Panc1 (cell line): ENCODE measurements around the gene TSPO2. TPM values are rescaled to one million over a fixed set of nuclear protein-coding genes. Genes with fewer than 3 reads are reported as not detected.

ENCODE experiments used
- ATAC-seq: fragments of 200-7000 bp; cut with Tn5 transposase; 2 replicates; pipeline ENCODE4 v1.9.1; 2020; ENCODE audit warnings: mild to moderate bottlenecking, moderate library complexity
- BruUV-seq: library from RNA; stranded (reverse); fragments of 400-500 nt; replicated peaks from 2 replicates; lab custom pipeline; 2021; lab: Mats Ljungman, UMichigan
- CTCF ChIA-PET: fragments of 300-600 bp; sonication (Branson Sonifier 250); formaldehyde crosslinking; loops from one replicate; lab custom pipeline; 2022; ENCODE audit warnings: antibody characterized with exemption; lab: Charles Lee
- POLR2A ChIA-PET: fragments of 300-600 bp; sonication (Branson Sonifier 250); formaldehyde crosslinking; loops from one replicate; lab custom pipeline; 2022; ENCODE audit warnings: antibody characterized with exemption; lab: Charles Lee
- DNase-seq: peaks from one replicate; pipeline ENCODE4 v3.0.0-alpha.2; 2010; ENCODE audit warnings: low read depth, low spot score
- H3K27ac ChIP-seq: 2 replicates; pipeline ENCODE4 v1.5.1; 2011; ENCODE audit warnings: mild to moderate bottlenecking, low read length, inconsistent platforms
- H3K27me3 ChIP-seq: fragments of 200-500 bp; sonication (Bioruptor generic); 2 replicates; pipeline ENCODE4 v1.6.0; 2014; ENCODE audit warnings: low read length, inconsistent platforms; ENCODE audit not compliant: control insufficient read depth, insufficient read depth
- H3K36me3 ChIP-seq: fragments of 200-500 bp; sonication (Bioruptor generic); 2 replicates; pipeline ENCODE4 v1.5.1; 2014; ENCODE audit warnings: inconsistent platforms, mild to moderate bottlenecking, low read length, moderate library complexity; ENCODE audit not compliant: control insufficient read depth, insufficient read depth
- H3K4me1 ChIP-seq: 2 replicates; pipeline ENCODE4 v1.5.1; 2011; ENCODE audit warnings: inconsistent platforms, mild to moderate bottlenecking, low read length, moderate library complexity; ENCODE audit not compliant: control insufficient read depth, insufficient read depth
- H3K4me3 ChIP-seq, 2 experiments: 2 replicates each; pipeline ENCODE4 v1.5.1; 2011 to 2012; ENCODE audit warnings: low read depth in 2 of 2, low read length in 2 of 2, mild to moderate bottlenecking in 2 of 2, inconsistent platforms in 1 of 2, moderate library complexity in 1 of 2
- H3K9me3 ChIP-seq: fragments of 200-500 bp; sonication (Bioruptor generic); 2 replicates; pipeline ENCODE4 v1.5.1; 2014; ENCODE audit warnings: low read depth, mild to moderate bottlenecking, inconsistent platforms, low read length, moderate library complexity; ENCODE audit not compliant: control insufficient read depth, insufficient read depth
- POLR2AphosphoS5 ChIP-seq: IDR thresholded peaks from 2 replicates; pipeline ENCODE4 v1.6.1; 2012; ENCODE audit warnings: mild to moderate bottlenecking, low read depth, low read length, moderate library complexity
- SIN3A ChIP-seq: IDR thresholded peaks from 2 replicates; pipeline ENCODE4 v1.6.1; 2012; ENCODE audit warnings: low read depth, mild to moderate bottlenecking, low read length, moderate library complexity, borderline replicate concordance; ENCODE audit not compliant: insufficient read depth
- TCF7L2 ChIP-seq: IDR thresholded peaks from 2 replicates; pipeline ENCODE4 v1.6.1; 2011; ENCODE audit warnings: mild to moderate bottlenecking, low read depth, low read length, inconsistent platforms
- in situ Hi-C: cut with HindIII; loops from 2 replicates; pipeline ENCODE4 v1.10.0; 2016; ENCODE audit warnings: low sequenced_read_pairs, low pct_unique_long_range_greater_than_20kb
- intact Hi-C: fragments of 100-400 bp; cut with micrococcal nuclease; formaldehyde crosslinking; loops from one replicate; pipeline ENCODE4 v1.10.0; 2022; ENCODE audit not compliant: unreplicated experiment
- total RNA-seq: library from RNA; stranded (reverse); gene quantifications from one replicate; pipeline ENCODE4 v1.2.1, GENCODE V29; 2021; ENCODE audit not compliant: unreplicated experiment
- TF ChIP-seq, protein P1 (sequence below): fragments of 450-650 bp; IDR thresholded peaks from 2 replicates; pipeline ENCODE4 v1.5.1; 2017; ENCODE audit warnings: mild to moderate bottlenecking
- TF ChIP-seq, protein P2 (sequence below), 2 experiments: IDR thresholded peaks; 2 replicates each; pipeline ENCODE4 v1.6.1; 2011 to 2012; ENCODE audit warnings: low read depth in 2 of 2, control low read depth in 1 of 2, low read length in 1 of 2, mild to moderate bottlenecking in 1 of 2, moderate library complexity in 1 of 2; ENCODE audit not compliant: insufficient read depth in 1 of 2

TSPO2 gene
- total RNA-seq, 1 experiment from 2014 or later: not detected

DNA sequence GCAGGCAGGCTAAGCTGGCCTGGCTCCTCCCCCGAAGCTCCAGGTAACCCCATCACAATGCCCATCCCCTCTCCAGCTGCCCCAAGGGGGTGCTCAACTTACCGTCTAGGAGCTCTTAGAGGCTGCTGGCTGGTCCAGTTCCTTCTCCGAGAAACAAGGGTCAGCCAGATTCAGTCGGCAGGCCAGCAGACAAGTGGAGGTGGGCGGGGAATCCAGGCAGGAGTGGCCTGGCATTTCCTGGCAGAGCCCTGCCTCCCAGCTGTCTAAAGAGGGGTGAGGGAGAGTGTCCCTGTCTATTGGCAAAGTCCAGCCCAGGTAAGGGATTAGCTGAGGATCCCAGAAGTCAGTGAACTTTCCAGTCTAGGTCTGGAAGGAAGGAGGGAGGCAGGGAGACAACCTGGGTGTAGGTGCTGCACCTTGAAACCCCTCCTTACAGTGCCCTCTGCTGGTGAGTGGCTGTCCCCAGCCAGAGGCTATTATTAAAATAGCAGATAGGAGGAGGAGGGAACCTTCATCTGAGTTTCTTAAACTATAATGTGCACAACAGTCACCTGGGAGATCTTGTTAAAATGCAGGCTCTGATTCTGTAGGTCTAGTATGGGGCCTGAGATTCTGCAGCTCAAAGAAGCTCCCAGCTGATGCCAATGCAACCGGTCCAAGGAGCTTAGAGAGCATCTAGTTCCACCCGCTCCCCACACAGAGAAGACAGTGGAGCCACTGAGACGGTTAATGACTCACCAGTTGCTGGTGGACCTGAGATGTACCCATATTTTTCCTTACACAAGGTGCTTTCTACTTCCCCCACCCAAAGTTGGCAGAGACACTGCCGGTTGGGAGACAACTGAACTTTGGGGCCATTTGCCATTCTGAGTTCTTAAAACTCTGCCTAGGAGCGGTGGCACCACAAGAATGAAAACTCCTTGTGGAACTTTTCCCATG is 2.9 kb upstream of the TSPO2 start, which contains the start of gene UNC5CL:
UNC5CL (minus strand) TSS at position 162 of the 939 bp plus-strand sequence. CDS start 4,147 bp downstream, outside the sequence.
- BruUV-seq: no TSS peak
- CTCF ChIA-PET: interaction anchor here (0.5 to 0.6 kb wide), 3 partner anchors 33 to 334 kb away, joined by 3 read pairs; partner anchors contain the start of gene OARD1
- intact Hi-C loops (no loop called here), in situ Hi-C loops (no loop called here)
- ATAC-seq (peak; percentile 80), DNase-seq (peak; percentile 25)
- H3K4me1 ChIP-seq: 0 out of 2 replicates have a peak, but pooled peaks cover 5% of the 10 kb centered on the region
- no peak within 1 kb of the TSS for H3K27ac ChIP-seq
- POLR2A ChIA-PET: no interaction called here
- no peaks in the 10 kb centered on the region for H3K9me3 ChIP-seq
- TF ChIP-seq TCF7L2 (no peak), SIN3A (no peak)
- TF ChIP-seq, protein P1, sequence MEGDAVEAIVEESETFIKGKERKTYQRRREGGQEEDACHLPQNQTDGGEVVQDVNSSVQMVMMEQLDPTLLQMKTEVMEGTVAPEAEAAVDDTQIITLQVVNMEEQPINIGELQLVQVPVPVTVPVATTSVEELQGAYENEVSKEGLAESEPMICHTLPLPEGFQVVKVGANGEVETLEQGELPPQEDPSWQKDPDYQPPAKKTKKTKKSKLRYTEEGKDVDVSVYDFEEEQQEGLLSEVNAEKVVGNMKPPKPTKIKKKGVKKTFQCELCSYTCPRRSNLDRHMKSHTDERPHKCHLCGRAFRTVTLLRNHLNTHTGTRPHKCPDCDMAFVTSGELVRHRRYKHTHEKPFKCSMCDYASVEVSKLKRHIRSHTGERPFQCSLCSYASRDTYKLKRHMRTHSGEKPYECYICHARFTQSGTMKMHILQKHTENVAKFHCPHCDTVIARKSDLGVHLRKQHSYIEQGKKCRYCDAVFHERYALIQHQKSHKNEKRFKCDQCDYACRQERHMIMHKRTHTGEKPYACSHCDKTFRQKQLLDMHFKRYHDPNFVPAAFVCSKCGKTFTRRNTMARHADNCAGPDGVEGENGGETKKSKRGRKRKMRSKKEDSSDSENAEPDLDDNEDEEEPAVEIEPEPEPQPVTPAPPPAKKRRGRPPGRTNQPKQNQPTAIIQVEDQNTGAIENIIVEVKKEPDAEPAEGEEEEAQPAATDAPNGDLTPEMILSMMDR: peak; percentile 86
- H3K4me3 ChIP-seq: no peak within 1 kb of the TSS
- no peaks in the 10 kb centered on the region; the same call in 1 of the 2 replicates for H3K27me3 ChIP-seq
- no peaks in the 10 kb centered on the region for H3K36me3 ChIP-seq

DNA sequence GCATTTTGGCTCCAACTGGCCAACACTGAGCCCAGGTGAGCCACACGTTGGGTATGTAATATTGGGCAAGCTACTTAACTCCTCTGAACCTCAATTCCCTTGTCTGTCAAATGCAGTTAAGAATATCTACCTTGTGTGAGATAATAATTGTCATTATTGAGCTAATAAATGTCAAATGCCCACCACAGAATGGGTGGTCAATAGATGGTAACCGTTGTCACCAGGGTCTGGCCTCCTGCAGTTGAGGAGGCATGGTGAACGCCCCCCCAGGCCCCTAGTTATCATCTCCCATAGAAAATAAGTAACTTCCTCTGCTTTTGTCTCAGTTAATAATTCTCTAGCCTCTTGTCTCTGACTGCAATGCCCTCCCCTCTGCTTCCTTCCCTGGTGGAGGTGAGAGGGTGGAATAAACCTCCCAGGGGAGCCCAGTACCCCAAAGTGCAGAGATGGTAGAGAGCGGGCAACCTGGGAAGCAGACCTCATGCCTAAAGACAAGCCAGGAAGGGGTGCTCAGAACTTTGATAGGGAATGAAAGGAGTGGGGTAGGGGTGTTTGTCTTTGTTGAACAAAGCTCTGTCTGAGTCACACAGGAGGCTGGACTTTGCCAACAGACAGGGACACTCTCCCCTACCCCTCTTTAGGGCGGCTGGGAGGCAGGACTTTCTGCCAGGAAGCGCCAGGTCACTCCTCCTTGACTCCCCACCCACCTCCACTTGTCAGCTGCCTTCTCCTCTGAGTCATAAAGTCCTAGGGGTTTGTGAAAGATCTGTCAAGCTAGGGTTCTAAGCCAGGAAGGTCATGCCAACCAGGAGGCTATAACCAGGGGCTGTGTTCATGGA is 1.9 kb upstream of the TSPO2 start:
- ChIA-PET POLR2A (no interaction called here), CTCF (interaction anchor here (0.5 to 0.6 kb wide), 2 partner anchors 145 to 335 kb away, joined by 3 read pairs; no protein-coding TSS in a partner anchor)
- 0 out of 2 replicates have a peak, but pooled peaks cover 5% of the 10 kb centered on the region for H3K4me1 ChIP-seq
- H3K36me3 ChIP-seq: no peaks in the 10 kb centered on the region
- no peaks in the 10 kb centered on the region; the same call in 1 of the 2 replicates for H3K27me3 ChIP-seq
- H3K27ac ChIP-seq: no peak overlapping the region
- no TSS peak for BruUV-seq
- no peaks in the 10 kb centered on the region for H3K9me3 ChIP-seq
- in situ Hi-C loops: no loop called here
- intact Hi-C loops: no loop called here
- TF ChIP-seq, protein P1: no peak
- TF ChIP-seq TCF7L2 (no peak), SIN3A (no peak), POLR2AphosphoS5 (no peak)
- TF ChIP-seq, protein P2, sequence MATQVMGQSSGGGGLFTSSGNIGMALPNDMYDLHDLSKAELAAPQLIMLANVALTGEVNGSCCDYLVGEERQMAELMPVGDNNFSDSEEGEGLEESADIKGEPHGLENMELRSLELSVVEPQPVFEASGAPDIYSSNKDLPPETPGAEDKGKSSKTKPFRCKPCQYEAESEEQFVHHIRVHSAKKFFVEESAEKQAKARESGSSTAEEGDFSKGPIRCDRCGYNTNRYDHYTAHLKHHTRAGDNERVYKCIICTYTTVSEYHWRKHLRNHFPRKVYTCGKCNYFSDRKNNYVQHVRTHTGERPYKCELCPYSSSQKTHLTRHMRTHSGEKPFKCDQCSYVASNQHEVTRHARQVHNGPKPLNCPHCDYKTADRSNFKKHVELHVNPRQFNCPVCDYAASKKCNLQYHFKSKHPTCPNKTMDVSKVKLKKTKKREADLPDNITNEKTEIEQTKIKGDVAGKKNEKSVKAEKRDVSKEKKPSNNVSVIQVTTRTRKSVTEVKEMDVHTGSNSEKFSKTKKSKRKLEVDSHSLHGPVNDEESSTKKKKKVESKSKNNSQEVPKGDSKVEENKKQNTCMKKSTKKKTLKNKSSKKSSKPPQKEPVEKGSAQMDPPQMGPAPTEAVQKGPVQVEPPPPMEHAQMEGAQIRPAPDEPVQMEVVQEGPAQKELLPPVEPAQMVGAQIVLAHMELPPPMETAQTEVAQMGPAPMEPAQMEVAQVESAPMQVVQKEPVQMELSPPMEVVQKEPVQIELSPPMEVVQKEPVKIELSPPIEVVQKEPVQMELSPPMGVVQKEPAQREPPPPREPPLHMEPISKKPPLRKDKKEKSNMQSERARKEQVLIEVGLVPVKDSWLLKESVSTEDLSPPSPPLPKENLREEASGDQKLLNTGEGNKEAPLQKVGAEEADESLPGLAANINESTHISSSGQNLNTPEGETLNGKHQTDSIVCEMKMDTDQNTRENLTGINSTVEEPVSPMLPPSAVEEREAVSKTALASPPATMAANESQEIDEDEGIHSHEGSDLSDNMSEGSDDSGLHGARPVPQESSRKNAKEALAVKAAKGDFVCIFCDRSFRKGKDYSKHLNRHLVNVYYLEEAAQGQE (IDR thresholded peaks at IDR 0.05; ENCODE audit: insufficient read depth in 1 of 2, low read depth in 2 of 2, low read length in 1 of 2): no peak
- no peak for ATAC-seq
- DNase-seq: no peak
- no peak overlapping the region for H3K4me3 ChIP-seq
